Measurements from ENCODE around the gene SFXN3.

SFXN3 gene

DNA sequence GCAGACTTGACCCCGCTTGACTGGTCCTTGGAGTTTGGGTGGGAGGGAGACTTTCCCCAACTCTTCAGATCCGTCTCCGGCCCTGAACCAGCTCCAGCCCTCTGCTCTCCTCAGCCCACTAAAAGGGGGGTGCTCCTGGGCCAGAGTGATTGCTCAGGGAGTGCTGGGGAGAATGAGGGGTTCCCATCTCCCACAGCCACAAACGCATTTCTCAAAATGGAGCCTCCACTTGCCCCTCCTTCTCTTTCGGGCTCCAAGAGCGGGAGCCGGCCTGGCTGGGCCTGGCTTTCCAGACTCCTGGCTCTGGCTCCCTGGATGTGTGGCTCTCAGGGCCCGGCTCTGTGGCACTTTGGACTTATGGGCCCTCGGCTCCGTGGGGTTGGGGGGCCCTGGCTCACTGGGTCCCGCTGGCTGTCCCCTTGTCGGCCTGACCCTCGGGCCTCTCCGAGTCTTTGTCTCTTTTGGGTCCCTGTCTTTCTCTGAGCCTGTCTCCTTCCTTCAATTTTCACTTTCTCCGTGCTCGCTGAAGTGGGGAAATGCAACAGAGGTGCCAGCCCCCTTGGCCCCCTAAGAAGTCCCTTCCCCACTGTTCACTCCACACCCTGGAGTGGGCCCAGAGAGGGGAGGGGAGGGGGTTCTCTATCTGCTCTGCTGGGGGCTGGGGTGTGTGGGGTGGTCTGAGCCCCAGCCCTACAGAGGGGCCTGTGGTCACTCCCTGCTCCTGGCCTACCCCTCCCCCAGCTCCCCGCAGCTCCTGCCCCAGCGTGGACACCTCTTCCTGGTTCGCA lies 30.7 kb upstream of the SFXN3 start:
- peak; percentile 17 for DNase-seq (ENCODE audit: low read depth)

DNA sequence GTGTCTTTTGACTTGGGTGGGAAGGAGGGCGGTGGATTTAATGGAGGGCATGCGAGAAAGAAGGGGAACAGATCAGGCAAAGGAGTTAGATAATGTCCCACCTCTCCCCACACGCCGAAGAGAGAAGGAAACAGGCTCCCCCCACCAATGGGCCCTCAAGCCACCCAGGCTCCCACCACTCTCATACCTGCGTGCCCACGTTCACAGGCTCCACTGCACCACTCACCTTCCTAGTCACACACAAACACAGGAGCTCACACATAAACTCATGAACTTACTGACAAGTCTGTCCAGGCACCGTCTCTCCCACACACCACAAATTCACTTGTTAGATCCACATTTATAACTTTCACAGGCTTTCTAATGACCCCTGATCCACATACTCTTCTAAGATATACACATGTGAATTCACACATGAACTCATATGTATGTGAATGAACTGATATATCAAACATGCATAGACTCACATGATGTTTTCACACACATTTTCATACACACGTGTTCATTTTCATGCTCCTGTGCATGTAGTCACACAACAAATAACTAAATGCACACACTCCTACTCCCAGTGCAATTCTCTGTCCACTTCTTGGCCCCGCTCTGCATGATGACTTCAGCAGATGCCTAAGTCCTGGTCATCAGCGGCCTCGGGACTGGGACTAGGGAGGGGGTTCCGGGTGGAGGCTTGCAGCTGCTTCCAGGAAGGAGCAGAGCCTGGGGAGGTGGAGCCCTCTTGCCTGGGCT lies 29.9 kb upstream of the SFXN3 start:
- peak; percentile 75 for DNase-seq (ENCODE audit: low read depth)

DNA sequence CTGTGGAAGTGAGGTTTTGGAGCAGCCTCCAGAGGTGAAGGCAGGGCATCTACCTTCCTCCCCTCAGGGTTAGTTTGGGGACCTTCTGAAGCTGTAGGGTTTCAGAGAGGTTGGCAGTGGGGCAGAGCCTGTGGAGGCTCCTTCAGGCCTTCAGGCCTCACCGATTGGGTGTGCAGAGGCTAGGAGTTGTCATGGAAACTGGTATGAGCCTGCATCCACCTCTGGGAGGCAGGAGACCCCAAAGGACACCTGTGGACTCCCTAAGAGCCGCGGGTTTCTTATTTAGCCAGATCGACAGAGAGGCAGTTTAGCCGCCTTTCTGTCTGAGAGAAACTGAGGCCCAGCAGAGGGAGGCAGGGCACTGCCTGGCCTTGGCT lies 29.4 kb upstream of the SFXN3 start:
- no peak for DNase-seq (ENCODE audit: low read depth)

DNA sequence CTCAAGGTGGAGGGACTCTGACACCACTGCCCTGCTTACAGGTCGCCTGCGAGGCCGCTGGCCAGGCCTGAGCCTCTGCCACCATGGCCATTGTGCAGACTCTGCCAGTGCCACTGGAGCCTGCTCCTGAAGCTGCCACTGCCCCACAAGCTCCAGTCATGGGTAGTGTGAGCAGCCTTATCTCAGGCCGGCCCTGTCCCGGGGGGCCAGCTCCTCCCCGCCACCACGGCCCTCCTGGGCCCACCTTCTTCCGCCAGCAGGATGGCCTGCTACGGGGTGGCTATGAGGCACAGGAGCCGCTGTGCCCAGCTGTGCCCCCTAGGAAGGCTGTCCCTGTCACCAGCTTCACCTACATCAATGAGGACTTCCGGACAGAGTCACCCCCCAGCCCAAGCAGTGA lies 28.6 kb upstream of the SFXN3 start:
- no peak for DNase-seq (ENCODE audit: low read depth)

DNA sequence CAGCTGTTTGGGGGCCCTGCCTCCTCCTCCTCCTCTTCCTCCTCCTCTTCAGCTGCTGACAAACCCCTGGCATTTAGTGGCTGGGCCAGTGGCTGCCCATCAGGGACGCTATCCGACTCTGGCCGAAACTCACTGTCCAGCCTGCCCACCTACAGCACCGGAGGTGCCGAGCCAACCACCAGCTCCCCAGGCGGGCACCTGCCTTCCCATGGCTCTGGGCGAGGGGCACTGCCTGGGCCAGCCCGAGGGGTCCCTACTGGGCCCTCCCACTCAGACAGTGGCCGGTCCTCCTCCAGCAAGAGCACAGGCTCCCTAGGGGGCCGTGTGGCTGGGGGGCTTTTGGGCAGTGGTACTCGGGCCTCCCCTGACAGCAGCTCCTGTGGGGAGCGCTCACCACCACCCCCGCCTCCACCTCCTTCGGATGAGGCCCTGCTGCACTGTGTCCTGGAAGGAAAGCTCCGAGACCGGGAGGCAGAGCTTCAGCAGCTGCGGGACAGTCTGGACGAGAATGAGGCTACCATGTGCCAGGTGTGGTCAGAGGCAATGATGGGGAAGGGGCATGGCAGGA lies 27.3 kb upstream of the SFXN3 start:
- no peak for DNase-seq (ENCODE audit: low read depth)

DNA sequence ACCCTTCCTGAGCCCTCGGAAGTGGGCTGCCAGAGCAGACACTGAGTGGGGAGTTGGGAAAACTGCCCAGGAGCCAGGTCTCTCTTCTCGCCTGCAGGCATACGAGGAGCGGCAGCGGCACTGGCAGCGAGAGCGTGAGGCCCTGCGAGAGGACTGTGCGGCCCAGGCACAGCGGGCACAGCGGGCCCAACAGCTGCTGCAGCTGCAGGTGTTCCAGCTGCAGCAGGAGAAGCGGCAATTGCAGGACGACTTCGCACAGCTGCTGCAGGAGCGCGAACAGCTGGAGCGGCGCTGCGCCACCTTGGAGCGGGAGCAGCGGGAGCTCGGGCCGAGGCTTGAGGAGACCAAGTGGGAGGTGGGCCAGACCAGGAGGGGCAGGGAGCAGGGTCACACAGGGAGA lies 25.7 kb upstream of the SFXN3 start:
- no peak for DNase-seq (ENCODE audit: low read depth)

DNA sequence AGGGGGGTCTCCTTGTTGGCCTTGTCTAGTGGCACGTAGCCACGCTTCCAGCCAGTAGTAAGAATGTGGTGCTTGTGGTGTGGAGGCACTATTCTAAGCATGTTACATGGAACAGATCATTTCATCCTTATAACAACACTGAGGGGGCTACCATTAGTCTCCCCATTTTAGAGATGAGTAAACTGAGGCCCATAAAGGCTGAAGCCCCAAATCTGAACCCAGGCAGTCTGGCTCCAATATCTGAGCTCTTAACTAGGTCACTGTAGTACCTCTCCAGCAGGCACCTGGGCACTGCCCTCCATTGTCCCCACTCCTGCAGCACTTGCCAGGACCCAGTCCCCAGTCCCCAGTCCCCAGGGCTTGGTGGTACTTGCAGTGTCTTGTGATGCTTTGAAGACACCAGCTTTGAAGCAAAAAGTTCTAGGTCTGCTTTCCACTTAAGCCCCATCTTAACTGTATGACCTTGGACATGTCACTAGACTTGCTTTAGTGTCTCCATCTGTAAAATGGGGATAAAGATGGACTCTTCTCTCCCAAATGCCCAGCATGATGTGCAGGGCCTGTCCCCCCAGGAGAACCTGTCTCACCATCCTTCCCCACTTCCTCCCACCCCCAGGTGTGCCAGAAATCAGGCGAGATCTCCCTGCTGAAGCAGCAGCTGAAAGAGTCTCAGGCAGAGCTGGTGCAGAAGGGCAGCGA lies 25.0 kb upstream of the SFXN3 start:
- no peak for DNase-seq (ENCODE audit: low read depth)

DNA sequence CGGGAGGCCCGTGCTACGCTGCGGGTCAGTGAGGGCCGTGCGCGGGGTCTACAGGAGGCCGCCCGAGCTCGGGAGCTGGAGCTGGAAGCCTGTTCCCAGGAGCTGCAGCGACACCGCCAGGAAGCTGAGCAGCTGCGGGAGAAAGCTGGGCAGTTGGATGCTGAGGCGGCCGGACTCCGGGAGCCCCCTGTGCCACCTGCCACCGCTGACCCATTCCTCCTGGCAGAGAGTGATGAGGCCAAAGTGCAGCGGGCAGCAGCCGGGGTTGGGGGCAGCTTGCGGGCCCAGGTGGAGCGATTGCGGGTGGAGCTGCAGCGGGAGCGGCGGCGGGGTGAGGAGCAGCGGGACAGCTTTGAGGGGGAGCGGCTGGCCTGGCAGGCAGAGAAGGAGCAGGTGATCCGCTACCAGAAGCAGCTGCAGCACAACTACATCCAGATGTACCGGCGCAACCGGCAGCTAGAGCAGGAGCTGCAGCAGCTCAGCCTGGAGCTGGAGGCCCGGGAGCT lies 24.4 kb upstream of the SFXN3 start:
- no peak for DNase-seq (ENCODE audit: low read depth)

DNA sequence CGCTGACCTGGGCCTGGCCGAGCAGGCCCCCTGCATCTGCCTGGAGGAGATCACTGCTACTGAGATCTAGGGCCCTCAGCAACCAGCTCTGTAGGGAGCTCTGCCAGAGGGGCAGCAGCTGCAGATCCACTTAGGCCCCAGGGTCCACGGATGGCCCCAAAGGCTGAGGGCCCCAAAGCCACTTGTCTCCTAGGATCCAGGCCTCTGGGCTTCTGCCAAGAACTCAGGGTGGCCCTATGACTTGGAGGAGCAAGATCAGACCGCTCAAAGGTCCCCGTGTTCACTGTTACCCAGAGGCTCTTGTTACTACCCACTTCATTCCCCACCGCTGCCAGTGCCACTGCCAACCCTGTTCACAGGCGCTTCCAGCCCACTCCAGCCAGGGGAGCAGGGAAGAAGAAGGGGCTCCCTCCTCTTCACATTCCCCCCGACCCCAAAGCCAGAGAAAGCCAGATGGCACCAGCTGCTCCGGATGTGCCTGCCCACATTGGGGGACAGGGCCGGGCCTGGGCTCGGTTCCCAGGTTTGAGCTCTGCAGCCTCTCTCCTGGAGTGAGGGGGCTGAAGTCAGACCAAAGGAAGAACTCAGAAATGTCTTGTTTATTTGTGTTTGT lies 23.8 kb upstream of the SFXN3 start:
- DNase-seq (ENCODE audit: low read depth) = no peak

DNA sequence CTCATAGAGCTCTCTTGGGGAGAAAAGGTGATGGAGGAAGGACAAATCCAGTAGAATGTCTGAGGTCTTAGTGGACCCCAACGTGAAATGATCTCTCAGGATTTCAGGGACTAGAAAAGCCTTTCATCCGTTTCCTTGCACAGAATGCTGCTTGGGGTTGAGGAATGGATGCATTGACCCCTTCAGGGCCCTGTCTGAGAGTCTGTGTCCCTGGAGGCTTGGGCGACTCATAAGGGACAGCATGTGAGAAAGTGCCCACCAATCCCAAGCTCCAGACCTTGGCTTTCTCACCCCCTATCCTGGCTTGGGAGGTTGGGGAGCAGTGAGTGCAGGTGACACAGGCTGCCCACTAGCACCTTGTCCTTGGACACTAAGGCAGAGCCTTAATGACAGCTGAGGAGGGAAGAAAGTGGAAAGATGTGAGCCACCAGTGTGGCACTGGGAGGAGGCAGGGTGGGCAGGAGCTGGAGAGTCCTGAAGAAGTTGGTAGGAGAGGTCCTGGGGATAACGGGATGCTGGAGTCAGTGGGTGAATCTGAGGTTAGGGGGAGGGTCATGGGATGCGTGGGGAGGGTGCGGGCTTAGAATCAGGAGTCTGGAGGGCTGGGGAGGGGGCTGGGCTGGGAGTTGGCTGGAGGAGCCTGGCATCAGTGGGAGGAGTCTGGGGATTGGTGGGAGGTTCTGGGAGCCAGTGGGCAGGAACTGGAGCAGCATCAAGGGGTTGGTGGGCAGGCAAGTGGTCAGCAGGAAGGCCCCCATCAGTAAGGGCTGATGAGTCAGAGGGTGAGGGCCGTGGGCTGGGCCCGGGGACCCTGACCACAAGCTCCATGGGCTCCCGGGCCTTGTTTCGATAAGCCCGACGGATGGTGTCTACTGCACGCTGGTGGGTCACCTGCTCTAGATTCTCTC lies 22.9 kb upstream of the SFXN3 start:
- DNase-seq (ENCODE audit: low read depth) = no peak

DNA sequence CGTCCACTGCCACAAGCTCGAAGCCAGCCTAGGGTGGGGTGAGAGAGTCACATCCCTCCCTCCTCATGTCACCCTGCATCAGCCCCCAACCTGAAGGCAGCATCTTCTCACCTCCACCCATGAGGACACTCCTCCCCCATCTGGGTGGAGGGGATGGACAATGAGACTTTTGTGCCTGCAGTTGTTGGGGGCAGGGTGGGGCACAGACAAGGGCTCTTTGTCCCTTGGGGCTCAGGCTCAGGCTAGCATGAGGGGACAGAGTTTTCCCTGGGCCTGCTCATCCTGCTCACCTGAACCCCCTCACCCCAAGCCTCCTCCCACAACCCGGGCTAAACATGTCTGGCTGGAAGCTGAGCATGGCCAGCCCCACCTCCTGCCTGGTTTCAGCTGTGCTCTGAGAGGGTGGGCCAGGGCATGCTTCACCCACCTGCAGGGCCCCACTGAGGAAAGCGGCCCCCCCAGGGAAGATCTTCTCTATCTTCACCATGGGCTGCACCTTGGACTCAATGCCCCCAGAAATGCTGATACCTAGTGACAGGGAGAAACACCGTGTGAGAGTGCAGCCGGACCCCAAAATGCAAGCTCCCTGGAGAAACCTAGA lies 22.1 kb upstream of the SFXN3 start:
- no peak for DNase-seq (ENCODE audit: low read depth)

DNA sequence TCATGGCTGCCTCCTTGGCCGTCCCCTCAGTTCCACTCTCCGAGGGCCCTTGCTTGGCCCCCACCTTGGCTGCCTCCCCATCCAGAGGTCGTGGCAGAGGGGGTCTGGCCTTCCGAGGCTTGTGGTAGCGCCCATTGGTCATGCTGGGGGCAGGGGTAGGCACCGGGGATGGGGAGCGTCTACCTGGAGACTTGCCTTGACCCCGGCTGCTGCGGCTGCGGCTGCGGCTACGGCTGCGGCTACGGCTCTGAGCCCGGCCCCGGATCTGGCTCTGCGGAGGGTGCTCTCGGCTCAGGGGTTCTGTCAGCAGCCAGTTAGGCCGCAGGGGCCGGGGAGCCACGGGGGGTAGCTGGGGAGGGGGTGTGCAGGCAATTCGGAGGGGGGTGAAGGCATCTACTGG lies 20.7 kb upstream of the SFXN3 start:
- DNase-seq (ENCODE audit: low read depth) = no peak

DNA sequence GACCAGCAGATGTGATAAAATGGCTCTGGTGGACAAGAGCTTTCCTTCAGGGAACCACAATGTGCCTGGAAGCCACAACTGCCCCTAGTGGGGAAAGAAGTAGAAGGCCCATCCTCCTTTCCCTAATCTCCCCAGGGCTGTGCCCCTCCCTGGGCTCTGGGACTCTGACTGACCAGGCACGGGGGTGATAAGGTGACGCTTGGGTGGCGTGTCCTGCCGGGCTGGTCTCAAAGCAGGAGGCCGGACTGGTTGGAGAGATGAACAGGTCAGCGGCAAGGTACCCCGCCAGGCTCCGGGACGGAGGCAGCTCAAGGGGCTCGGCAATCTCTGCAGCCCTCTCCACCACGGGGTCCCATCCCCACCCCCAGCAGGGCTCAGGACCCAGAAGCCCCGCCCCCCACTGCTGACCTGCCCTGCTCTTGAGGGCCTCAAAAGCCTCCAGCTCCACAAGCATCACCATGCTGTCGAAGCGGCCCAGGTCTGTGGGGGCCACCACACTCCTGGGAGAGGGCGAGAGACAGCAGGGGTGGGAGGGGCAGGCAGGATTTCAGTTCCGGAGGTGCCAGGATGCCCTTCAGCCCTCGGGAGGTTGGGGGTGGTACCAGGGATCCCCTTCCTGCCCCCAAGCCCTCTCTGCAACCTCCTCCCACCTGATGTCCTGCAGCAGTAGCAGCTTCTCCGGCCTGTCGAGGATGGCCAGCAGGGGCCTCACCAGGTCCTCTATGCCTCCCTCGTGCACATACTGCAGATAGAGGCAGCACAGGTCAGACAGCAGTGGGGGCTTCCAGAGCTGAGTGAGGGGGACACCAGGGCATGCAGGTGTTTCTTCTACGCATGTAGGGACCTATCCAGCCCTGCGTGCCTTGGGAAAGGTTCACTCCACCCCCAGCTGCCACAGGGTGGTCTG lies 19.3 kb upstream of the SFXN3 start:
- DNase-seq (ENCODE audit: low read depth) = peak; percentile 9

DNA sequence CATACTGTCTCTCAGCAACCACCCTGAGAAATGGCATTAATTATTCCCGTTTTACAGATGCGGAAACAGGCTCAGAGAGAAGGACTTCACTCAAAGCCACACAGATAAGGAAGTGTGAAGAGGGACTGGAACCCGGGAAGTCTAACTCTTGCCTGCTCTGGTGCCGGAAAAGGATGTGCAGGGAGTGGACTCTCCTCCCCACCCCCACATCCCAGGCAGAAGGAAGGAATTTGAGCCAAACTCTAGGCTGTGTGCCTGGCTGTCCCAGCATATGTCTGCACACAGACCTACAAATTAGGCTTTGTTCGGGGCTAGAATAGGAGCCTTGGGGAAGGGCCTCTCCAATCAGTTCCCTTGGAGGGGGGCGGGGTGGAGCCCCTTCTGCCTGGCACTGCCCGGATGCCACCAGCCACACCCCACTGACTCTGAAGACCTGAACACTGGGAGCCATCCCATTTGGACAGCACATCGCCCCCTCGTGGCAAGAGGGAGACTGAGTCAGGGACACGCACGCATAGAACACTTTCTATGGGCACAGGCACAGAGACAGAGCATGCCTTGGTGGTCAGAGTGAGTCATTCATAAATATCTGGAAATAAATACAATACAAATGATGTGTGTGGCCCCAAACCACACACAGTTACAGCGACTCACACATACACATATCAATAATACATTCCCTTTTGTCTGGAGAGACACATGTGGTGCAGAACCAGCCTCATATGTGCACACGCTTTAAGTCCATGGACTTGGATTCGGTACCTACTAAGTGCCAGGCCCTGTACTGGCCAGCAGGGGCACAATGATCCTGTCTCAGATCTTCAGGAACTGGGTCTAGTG lies 18.3 kb upstream of the SFXN3 start:
- peak; percentile 85 for DNase-seq (ENCODE audit: low read depth)

DNA sequence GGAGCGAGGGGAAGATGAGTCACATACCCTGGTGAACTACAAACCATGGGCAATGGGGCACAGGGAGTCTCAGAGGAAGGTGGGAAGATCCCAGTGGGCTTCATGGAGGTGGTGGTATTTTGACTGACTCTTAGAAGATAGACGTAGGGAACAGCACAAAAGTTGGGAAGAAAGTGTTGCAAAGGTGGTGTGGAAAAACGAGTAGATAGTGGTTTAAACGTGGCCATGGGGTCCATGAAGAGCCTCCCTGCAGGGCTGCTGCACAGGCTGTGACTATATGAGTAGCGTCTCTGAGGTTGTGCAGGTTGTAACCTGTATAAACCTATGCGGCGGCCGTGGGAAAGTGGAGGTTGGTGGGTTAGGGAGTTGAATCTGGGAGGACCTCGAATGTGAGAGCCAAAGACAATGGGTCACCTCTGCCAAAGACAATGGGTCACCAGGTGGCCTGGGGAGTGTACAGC lies 17.6 kb upstream of the SFXN3 start:
- DNase-seq (ENCODE audit: low read depth) = no peak

DNA sequence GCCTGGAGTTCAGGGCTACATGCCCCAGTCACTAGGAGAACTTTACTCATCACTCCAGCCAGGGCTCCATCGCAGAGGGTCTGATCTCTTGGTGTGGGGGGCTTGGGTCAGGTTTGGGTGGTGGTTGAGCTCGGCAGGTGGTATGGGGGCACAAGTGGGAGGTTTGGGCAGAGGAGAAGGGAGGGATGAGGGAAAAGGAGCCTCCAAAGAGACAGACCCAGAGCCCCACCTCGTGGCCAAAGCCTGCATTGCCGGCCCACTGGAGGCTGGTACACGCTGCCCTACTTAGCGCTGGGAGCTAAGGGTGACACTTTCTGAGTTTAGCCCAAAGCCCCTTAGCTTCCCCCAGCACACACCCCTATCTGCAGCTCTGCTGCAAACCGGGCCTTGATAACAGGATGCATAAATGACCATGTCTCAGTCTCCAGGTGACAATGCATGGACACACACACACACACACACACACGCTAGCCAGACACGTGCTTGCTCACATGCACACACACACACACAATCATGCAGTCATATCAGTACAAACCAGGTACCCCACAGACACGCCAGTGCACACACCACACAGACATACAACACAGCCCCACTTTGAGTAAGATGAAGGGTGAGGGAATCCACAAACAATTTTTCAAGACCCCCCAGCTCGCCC lies 16.7 kb upstream of the SFXN3 start:
- DNase-seq (ENCODE audit: low read depth) = peak; percentile 50

DNA sequence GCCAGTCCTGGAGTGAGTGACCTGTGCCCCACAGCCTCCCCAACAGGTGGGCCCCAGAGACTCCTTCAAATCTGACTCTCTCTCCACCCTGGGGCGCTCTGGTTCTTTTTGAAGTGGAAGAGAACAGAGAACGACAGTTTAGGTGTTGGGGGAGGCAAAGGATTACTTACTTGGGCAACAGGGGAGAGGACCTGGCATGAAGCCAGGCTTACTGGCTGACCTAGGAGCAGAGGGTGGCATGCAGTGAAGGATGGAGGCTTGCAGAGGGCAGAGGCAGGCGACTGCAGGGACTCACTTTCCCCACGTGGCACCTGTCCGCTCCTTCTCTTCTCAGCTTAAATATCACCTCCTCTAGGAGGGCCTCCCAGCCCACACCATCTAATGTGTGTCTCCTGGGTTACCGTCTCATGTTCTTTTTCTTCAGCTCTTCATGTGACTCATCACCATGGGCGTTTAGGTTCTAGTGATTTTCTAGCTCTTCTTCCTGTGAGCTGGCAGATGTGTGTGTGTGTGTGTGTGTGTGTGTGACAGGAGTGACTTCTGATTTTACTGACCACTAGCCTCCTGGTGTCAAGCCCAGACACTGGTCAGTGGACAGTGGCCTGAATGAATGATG lies 16.0 kb upstream of the SFXN3 start:
- peak; percentile 93 for DNase-seq (ENCODE audit: low read depth)

DNA sequence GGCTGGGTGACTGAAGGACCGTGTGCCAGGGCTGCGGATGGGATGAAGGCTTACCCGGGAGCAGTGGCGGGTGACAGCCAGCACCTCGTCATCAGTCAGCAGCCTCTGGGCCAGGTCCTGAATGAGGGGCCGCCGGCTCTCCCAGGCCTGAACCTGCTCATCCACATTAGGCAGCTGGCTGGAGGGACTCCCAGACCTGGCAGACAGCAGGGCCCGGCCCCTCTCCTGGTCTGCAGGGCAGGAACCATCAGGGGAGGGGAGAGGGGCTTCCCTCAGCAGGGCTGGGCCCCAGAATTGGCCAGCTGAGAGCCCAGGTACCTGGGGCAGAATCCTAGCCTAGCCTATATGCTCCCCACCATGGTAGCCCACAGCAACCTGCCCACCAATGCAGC lies 15.5 kb upstream of the SFXN3 start:
- DNase-seq (ENCODE audit: low read depth) = no peak

Data from amniotic epithelial cell (primary cell).